HepG2 (cell line): Measurements from ENCODE around the gene NID2. TPM values are rescaled to one million over a fixed set of nuclear protein-coding genes. Genes with fewer than 3 reads are reported as not detected.

Source experiments
- ATAC-seq: fragments of 200-7000 bp; cut with Tn5 transposase; 3 replicates; pipeline ENCODE4 v1.9.1; 2020; ENCODE audit warnings: mild to moderate bottlenecking, moderate library complexity
- BruUV-seq: library from RNA; stranded (reverse); fragments of 400-500 nt; replicated peaks from 2 replicates; lab custom pipeline; 2021; lab: Mats Ljungman, UMichigan
- CTCF ChIA-PET: fragments of 300-600 bp; formaldehyde crosslinking; extraction: SDS; loops from one replicate; lab custom pipeline; 2021; ENCODE audit warnings: low total read pairs, inconsistent platforms, low intra/inter-chr PET ratio; lab: Yijun Ruan, JAX
- POLR2A ChIA-PET: fragments of 350-600 bp; sonication (Branson Sonifier 250); formaldehyde crosslinking; loops from one replicate; lab custom pipeline; 2020; ENCODE audit warnings: antibody characterized with exemption, inconsistent platforms; lab: Yijun Ruan, JAX
- DNase-seq: peaks from one replicate; pipeline ENCODE4 v3.0.0-alpha.2; 2015; ENCODE audit warnings: low spot score
- FAIRE-seq: peaks from 3 replicates; lab custom pipeline; 2011; peaks lifted over from hg19 to GRCh38; lab: Jason Lieb, UNC
- H2AFZ ChIP-seq: one replicate; pipeline ENCODE4 v1.6.1; 2011; ENCODE audit warnings: low read length, inconsistent platforms
- H3K27ac ChIP-seq: fragments of 300-600 bp; 3 replicates; pipeline ENCODE4 v1.8.0; 2011; ENCODE audit warnings: mixed run types, mild to moderate bottlenecking, mixed read lengths, low read length, inconsistent platforms; ENCODE audit not compliant: insufficient read depth; ENCODE audit errors: extremely low read length
- H3K27me3 ChIP-seq, 2 experiments: fragments of 200-600 bp in 1 of 2; 2 replicates in 1 of 2; 3 replicates in 1 of 2; pipeline versions ENCODE4 v1.6.0 to v1.8.0; 2011; ENCODE audit warnings: low read length in 2 of 2, mild to moderate bottlenecking in 2 of 2, moderate library complexity in 2 of 2, inconsistent platforms in 1 of 2; ENCODE audit not compliant: insufficient read depth in 2 of 2, control insufficient read depth in 1 of 2
- H3K36me3 ChIP-seq, 2 experiments: fragments of 200-600 bp in 1 of 2; replicated peaks in 1 of 2; 2 replicates in 1 of 2; 3 replicates in 1 of 2; pipeline versions ENCODE4 v1.5.1 to v1.8.0; 2011; ENCODE audit warnings: low read length in 2 of 2, inconsistent platforms in 1 of 2; ENCODE audit not compliant: insufficient read depth in 2 of 2, control insufficient read depth in 1 of 2
- H3K4me1 ChIP-seq: 2 replicates; pipeline ENCODE4 v1.5.1; 2012; ENCODE audit warnings: low read length, inconsistent platforms; ENCODE audit not compliant: insufficient read depth
- H3K4me2 ChIP-seq: 2 replicates; pipeline ENCODE4 v1.6.0; 2011; ENCODE audit warnings: low read depth, low read length, inconsistent platforms
- H3K4me3 ChIP-seq, 3 experiments: fragments of 200-600 bp in 1 of 3; sonication (generic), shearing (Covaris generic) in 1 of 3; replicated peaks in 1 of 3; 2 replicates each; pipeline ENCODE4 v1.5.1; 2011 to 2016; ENCODE audit warnings: low read length in 3 of 3, inconsistent platforms in 2 of 3, low read depth in 2 of 3, mild to moderate bottlenecking in 2 of 3, control low read depth in 1 of 3, mixed read lengths in 1 of 3; ENCODE audit not compliant: insufficient read depth in 1 of 3
- H3K79me2 ChIP-seq: one replicate; pipeline ENCODE4 v1.6.1; 2011; ENCODE audit warnings: low read length, inconsistent platforms; ENCODE audit not compliant: insufficient read depth
- H3K9ac ChIP-seq: 2 replicates; pipeline ENCODE4 v1.6.0; 2011; ENCODE audit warnings: mild to moderate bottlenecking, low read depth, low read length, inconsistent platforms; ENCODE audit not compliant: insufficient read depth
- H3K9me3 ChIP-seq: 2 replicates; pipeline ENCODE4 v1.5.1; 2012; ENCODE audit warnings: mild to moderate bottlenecking, low read length
- H4K20me1 ChIP-seq: 2 replicates; pipeline ENCODE4 v1.6.0; 2011; ENCODE audit warnings: inconsistent platforms, mild to moderate bottlenecking, low read length, moderate library complexity; ENCODE audit not compliant: insufficient read depth
- GABPA ChIP-seq, 2 experiments: IDR thresholded peaks; 2 replicates each; pipeline ENCODE4 v1.6.1; 2011 to 2016; ENCODE audit warnings: low read depth in 2 of 2, low read length in 1 of 2, missing biosample characterization in 1 of 2, missing genetic modification characterization in 1 of 2
- HES4 ChIP-seq: sonication (generic); formaldehyde crosslinking; IDR thresholded peaks from 2 replicates; pipeline ENCODE4 v1.9.0; 2021; ENCODE audit warnings: mild to moderate bottlenecking, missing genetic modification reagents, borderline replicate concordance
- HNRNPK ChIP-seq: fragments of 200-400 bp; formaldehyde crosslinking; IDR thresholded peaks from 2 replicates; pipeline ENCODE4 v1.6.1; 2018; ENCODE audit warnings: low read length, low read depth, moderate library complexity, mild to moderate bottlenecking; ENCODE audit not compliant: poor library complexity, severe bottlenecking
- KLF15 ChIP-seq: sonication (generic); formaldehyde crosslinking; IDR thresholded peaks from 2 replicates; pipeline ENCODE4 v1.8.1; 2023; ENCODE audit warnings: borderline replicate concordance, mild to moderate bottlenecking, inconsistent platforms, missing genetic modification reagents, mixed read lengths
- MTF1 ChIP-seq: sonication (generic); formaldehyde crosslinking; IDR thresholded peaks from 2 replicates; pipeline ENCODE4 v1.5.0; 2020; ENCODE audit warnings: missing genetic modification reagents
- PRMT3 ChIP-seq: sonication (generic); formaldehyde crosslinking; IDR thresholded peaks from 2 replicates; pipeline ENCODE4 v1.8.1; 2022; ENCODE audit warnings: low read depth, mild to moderate bottlenecking, moderate library complexity, missing genetic modification reagents, borderline replicate concordance
- RAD51 ChIP-seq: fragments of 450-650 bp; IDR thresholded peaks from 2 replicates; pipeline ENCODE4 v1.6.1; 2016; ENCODE audit warnings: borderline replicate concordance
- RARA ChIP-seq: IDR thresholded peaks from 2 replicates; pipeline ENCODE4 v1.6.1; 2016; ENCODE audit warnings: missing genetic modification reagents, missing compliant biosample characterization
- TBX3 ChIP-seq: fragments of 450-650 bp; IDR thresholded peaks from 2 replicates; pipeline ENCODE4 v1.6.1; 2017; ENCODE audit warnings: antibody characterized with exemption, mild to moderate bottlenecking, inconsistent platforms, borderline replicate concordance
- ZMYM2 ChIP-seq: sonication (generic); formaldehyde crosslinking; IDR thresholded peaks from 2 replicates; pipeline ENCODE4 v1.8.0; 2022; ENCODE audit warnings: mild to moderate bottlenecking, missing genetic modification reagents
- ZNF563 ChIP-seq: sonication (generic); formaldehyde crosslinking; IDR thresholded peaks from 2 replicates; pipeline ENCODE4 v1.8.0; 2022; ENCODE audit warnings: mild to moderate bottlenecking, moderate library complexity, missing genetic modification reagents
- ZNF619 ChIP-seq: sonication (generic); formaldehyde crosslinking; IDR thresholded peaks from 2 replicates; pipeline ENCODE4 v1.4.0; 2020; ENCODE audit warnings: mild to moderate bottlenecking, missing genetic modification reagents
- WGBS: methylation state at CpG from one replicate; pipeline ENCODE4 v1.1.6; 2017; ENCODE audit warnings: low lambda C conversion rate; 5-methylcytosine and 5-hydroxymethylcytosine counted together
- in situ Hi-C: cut with HindIII; loops from 2 replicates; pipeline ENCODE4 v1.10.0; 2017; ENCODE audit warnings: low pct_unique_long_range_greater_than_20kb; ENCODE audit not compliant: extremely low pct_ligation_motif_present
- intact Hi-C: fragments of 100-400 bp; cut with micrococcal nuclease; formaldehyde crosslinking; loops from one replicate; pipeline ENCODE4 v1.10.0; 2022; ENCODE audit not compliant: unreplicated experiment
- polyA plus RNA-seq, 8 experiments: library from polyadenylated mRNA; depleted of rRNA in 3 of 8; stranded (reverse) in 7 of 8; unstranded in 1 of 8; fragments of >200 nt; fragmentation: Illumina TruSeq in 4 of 8; extraction: Trizol in 4 of 8; gene quantifications; 2 replicates each; pipeline versions ENCODE4 v1.2.1 to v1.2.3, GENCODE V29; 2011 to 2016; ENCODE audit warnings: low read depth in 4 of 8, missing spikeins in 1 of 8, mixed read lengths in 1 of 8; ENCODE audit not compliant: insufficient read depth in 1 of 8
- total RNA-seq, 5 experiments: library from RNA; depleted of rRNA; stranded (reverse); fragments of >200 nt; fragmentation: Illumina TruSeq; extraction: Trizol; gene quantifications; 2 replicates each; pipeline ENCODE4 v1.2.3, GENCODE V29; 2016; ENCODE audit warnings: low read depth in 1 of 5
- TF ChIP-seq, protein P1 (sequence below): IDR thresholded peaks from 2 replicates; pipeline ENCODE4 v1.4.0; 2020; ENCODE audit warnings: mild to moderate bottlenecking, missing genetic modification reagents
- TF ChIP-seq, protein P2 (sequence below): sonication (generic); formaldehyde crosslinking; IDR thresholded peaks from 2 replicates; pipeline ENCODE4 v1.8.1; 2023; ENCODE audit warnings: mild to moderate bottlenecking, missing genetic modification reagents
- TF ChIP-seq, protein P3 (sequence below): sonication (generic); formaldehyde crosslinking; IDR thresholded peaks from 2 replicates; pipeline ENCODE4 v1.5.1; 2020; ENCODE audit warnings: mild to moderate bottlenecking, missing genetic modification reagents, borderline replicate concordance

NID2 gene
- total and polyA plus RNA-seq, 2 of the 13 experiments (the other 11 are each of a cell fraction or from before 2014, with no cell fraction given), result 0.11 TPM; not detected in 1

DNA sequence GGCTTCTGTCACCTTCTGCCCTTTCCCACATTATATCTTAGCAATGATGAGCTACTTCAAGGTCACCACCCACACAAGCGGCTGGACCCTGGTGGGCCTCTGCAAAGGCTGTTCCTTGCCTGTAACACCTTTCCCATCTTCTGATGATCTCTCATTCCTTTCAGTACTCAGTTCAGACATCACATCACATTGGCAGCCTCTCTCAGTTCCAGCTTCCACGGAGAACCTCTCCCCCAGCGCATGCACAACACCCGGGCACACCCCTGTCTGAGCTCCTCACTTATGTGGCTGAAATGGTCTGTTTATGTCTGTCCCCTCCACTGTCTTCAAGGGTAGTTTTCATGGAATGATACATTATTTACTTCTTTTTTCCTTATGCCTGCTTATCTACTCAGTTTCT is 6.5 kb upstream of the NID2 start (continued):
- TF ChIP-seq, protein P1, sequence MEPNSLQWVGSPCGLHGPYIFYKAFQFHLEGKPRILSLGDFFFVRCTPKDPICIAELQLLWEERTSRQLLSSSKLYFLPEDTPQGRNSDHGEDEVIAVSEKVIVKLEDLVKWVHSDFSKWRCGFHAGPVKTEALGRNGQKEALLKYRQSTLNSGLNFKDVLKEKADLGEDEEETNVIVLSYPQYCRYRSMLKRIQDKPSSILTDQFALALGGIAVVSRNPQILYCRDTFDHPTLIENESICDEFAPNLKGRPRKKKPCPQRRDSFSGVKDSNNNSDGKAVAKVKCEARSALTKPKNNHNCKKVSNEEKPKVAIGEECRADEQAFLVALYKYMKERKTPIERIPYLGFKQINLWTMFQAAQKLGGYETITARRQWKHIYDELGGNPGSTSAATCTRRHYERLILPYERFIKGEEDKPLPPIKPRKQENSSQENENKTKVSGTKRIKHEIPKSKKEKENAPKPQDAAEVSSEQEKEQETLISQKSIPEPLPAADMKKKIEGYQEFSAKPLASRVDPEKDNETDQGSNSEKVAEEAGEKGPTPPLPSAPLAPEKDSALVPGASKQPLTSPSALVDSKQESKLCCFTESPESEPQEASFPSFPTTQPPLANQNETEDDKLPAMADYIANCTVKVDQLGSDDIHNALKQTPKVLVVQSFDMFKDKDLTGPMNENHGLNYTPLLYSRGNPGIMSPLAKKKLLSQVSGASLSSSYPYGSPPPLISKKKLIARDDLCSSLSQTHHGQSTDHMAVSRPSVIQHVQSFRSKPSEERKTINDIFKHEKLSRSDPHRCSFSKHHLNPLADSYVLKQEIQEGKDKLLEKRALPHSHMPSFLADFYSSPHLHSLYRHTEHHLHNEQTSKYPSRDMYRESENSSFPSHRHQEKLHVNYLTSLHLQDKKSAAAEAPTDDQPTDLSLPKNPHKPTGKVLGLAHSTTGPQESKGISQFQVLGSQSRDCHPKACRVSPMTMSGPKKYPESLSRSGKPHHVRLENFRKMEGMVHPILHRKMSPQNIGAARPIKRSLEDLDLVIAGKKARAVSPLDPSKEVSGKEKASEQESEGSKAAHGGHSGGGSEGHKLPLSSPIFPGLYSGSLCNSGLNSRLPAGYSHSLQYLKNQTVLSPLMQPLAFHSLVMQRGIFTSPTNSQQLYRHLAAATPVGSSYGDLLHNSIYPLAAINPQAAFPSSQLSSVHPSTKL (CRISPR knock-in tag), result no peak
- TF ChIP-seq ZMYM2 (CRISPR knock-in tag), result no peak
- TF ChIP-seq HNRNPK, result no peak
- no peak for TF ChIP-seq GABPA (IDR thresholded peaks at IDR 0.05; ENCODE audit: low read depth, low read length)
- no peak for TF ChIP-seq GABPA (CRISPR knock-in tag; IDR thresholded peaks at IDR 0.05; ENCODE audit: low read depth)
- TF ChIP-seq, protein P2, sequence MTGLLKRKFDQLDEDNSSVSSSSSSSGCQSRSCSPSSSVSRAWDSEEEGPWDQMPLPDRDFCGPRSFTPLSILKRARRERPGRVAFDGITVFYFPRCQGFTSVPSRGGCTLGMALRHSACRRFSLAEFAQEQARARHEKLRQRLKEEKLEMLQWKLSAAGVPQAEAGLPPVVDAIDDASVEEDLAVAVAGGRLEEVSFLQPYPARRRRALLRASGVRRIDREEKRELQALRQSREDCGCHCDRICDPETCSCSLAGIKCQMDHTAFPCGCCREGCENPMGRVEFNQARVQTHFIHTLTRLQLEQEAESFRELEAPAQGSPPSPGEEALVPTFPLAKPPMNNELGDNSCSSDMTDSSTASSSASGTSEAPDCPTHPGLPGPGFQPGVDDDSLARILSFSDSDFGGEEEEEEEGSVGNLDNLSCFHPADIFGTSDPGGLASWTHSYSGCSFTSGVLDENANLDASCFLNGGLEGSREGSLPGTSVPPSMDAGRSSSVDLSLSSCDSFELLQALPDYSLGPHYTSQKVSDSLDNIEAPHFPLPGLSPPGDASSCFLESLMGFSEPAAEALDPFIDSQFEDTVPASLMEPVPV (CRISPR knock-in tag), result no peak

DNA sequence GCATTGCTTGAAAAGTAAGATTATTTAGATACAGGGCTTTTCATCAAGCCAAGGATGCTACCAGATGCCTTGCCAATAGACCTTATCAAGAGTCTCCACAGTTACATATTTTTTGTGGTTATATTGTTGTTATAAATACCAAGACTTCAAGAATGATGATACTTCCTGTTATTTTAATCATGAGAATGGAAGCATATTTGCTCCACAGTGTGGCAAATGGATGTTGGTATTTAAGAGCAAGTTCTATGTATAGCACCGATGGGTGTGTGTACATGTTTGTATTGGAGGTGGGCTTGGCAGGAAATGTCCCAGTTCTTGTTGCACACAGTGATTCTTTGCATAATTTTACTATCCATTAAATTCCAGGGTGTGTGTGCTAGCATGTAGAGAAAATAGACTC is 4.4 kb upstream of the NID2 start:
- ChIA-PET POLR2A (no interaction called here), CTCF (no interaction called here)
- H3K4me2 ChIP-seq, result no peak overlapping the region
- H3K27ac ChIP-seq, result no peak overlapping the region
- BruUV-seq, result no TSS peak
- H3K9me3 ChIP-seq, result no peaks in the 10 kb centered on the region
- no peak overlapping the region for H3K9ac ChIP-seq
- ATAC-seq (no peak), DNase-seq (no peak), FAIRE-seq (no peak)
- WGBS, result 6% methylated on average over 1 of the region's 1 CpG
- H3K27me3 ChIP-seq, result peaks cover 5 to 29% of the 10 kb centered on the region in 2 experiments
- H3K4me3 ChIP-seq, result no peak overlapping the region
- in situ Hi-C loops, result no loop called here
- H3K4me1 ChIP-seq, result peaks cover 7% of the 10 kb centered on the region
- no peaks in the 10 kb centered on the region for H3K79me2 ChIP-seq
- no peaks in the 10 kb centered on the region for H3K36me3 ChIP-seq
- TF ChIP-seq MTF1 (CRISPR knock-in tag) (no peak), ZNF619 (CRISPR knock-in tag) (no peak), TBX3 (no peak), RARA (CRISPR knock-in tag) (no peak), ZNF563 (CRISPR knock-in tag) (no peak), KLF15 (CRISPR knock-in tag) (no peak), PRMT3 (no peak), HES4 (CRISPR knock-in tag) (no peak), RAD51 (no peak)
- TF ChIP-seq, protein P3, sequence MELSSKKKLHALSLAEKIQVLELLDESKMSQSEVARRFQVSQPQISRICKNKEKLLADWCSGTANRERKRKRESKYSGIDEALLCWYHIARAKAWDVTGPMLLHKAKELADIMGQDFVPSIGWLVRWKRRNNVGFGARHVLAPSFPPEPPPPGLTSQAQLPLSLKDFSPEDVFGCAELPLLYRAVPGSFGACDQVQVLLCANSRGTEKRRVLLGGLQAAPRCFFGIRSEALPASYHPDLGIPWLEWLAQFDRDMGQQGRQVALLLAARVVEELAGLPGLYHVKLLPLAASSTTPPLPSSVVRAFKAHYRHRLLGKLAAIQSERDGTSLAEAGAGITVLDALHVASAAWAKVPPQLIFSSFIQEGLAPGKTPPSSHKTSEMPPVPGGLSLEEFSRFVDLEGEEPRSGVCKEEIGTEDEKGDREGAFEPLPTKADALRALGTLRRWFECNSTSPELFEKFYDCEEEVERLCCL, result no peak
- H4K20me1 ChIP-seq, result no peaks in the 10 kb centered on the region
- intact Hi-C loops, result no loop called here
- no peak overlapping the region for H2AFZ ChIP-seq
